K562 (cell line): ENCODE data around the gene MYO1F. TPM values are rescaled to one million over a fixed set of nuclear protein-coding genes. Genes with fewer than 3 reads are reported as not detected.

ENCODE experiments used
- EGR1 ChIP-seq: fragments of 450-650 bp; conservative IDR thresholded peaks from 2 replicates; pipeline ENCODE4 v1.6.1; 2017; ENCODE audit warnings: mild to moderate bottlenecking
- FIP1L1 ChIP-seq: fragments of 200-400 bp; formaldehyde crosslinking; IDR thresholded peaks from 2 replicates; pipeline ENCODE4 v1.6.1; 2018; ENCODE audit warnings: mild to moderate bottlenecking, low read depth, low read length; ENCODE audit not compliant: poor library complexity, severe bottlenecking
- MLLT1 ChIP-seq, 2 experiments: fragments of 450-650 bp; IDR thresholded peaks; 2 replicates each; pipeline ENCODE4 v1.6.1; 2016
- NCOA6 ChIP-seq: fragments of 450-650 bp; IDR thresholded peaks from 2 replicates; pipeline ENCODE4 v1.6.1; 2017; ENCODE audit warnings: mild to moderate bottlenecking
- UBTF ChIP-seq, 2 experiments: IDR thresholded peaks; 2 replicates each; pipeline ENCODE4 v1.6.1; 2012; ENCODE audit warnings: improper control_type of control experiment in 2 of 2, low read depth in 2 of 2, low read length in 2 of 2, borderline replicate concordance in 1 of 2
- WHSC1 ChIP-seq: IDR thresholded peaks from one replicate; pipeline ENCODE4 v1.6.1; 2012; ENCODE audit warnings: low read length, control low read depth, inconsistent platforms
- ZFX ChIP-seq: sonication (generic); formaldehyde crosslinking; IDR thresholded peaks from 2 replicates; pipeline ENCODE4 v1.8.0; 2022; ENCODE audit warnings: mild to moderate bottlenecking, missing genetic modification reagents, moderate library complexity
- ZNF444 ChIP-seq: fragments of 250-450 bp; sonication (Bioruptor Pico); IDR thresholded peaks from 2 replicates; pipeline ENCODE4 v1.4.0; 2020; ENCODE audit warnings: mild to moderate bottlenecking, moderate library complexity
- ZNF764 ChIP-seq: fragments of 250-450 bp; sonication (Bioruptor Pico); IDR thresholded peaks from 2 replicates; pipeline ENCODE4 v1.4.0; 2020; ENCODE audit warnings: low read depth, mild to moderate bottlenecking, moderate library complexity
- polyA plus RNA-seq, 8 experiments: library from polyadenylated mRNA; depleted of rRNA in 4 of 8; stranded (reverse) in 5 of 8; unstranded in 3 of 8; fragments of >200 nt; fragmentation: Nextera tagmentation in 2 of 8; fragmentation: Illumina TruSeq in 1 of 8; extraction: Ambion mirVana in 2 of 8; extraction: Trizol in 1 of 8; gene quantifications; 2 replicates each; pipeline versions ENCODE4 v1.2.1 to v1.2.3, GENCODE V29; 2011 to 2014; ENCODE audit warnings: inconsistent platforms in 1 of 8, missing spikeins in 1 of 8
- total RNA-seq, 7 experiments: library from RNA; depleted of rRNA in 6 of 7; stranded (reverse); fragments of >200 nt in 6 of 7; fragmentation: Illumina TruSeq in 2 of 7; extraction: Trizol in 2 of 7; gene quantifications; 2 replicates each; pipeline versions ENCODE4 v1.2.1 to v1.2.3, GENCODE V29; 2011 to 2021; ENCODE audit warnings: low replicate concordance in 1 of 7
- TF ChIP-seq, protein P1 (sequence below), 2 experiments: fragments of 450-650 bp; formaldehyde crosslinking in 1 of 2; IDR thresholded peaks; 2 replicates each; pipeline versions ENCODE4 v1.4.0 to v1.6.1; 2014 to 2020; ENCODE audit warnings: mild to moderate bottlenecking in 2 of 2, borderline replicate concordance in 1 of 2, low read depth in 1 of 2
- TF ChIP-seq, protein P2 (sequence below): fragments of 250-450 bp; sonication (Bioruptor Pico); IDR thresholded peaks from 2 replicates; pipeline ENCODE4 v1.5.0; 2021; ENCODE audit warnings: mild to moderate bottlenecking, borderline replicate concordance

MYO1F gene
- total and polyA plus RNA-seq, 9 of the 15 experiments (the other 6 are each of a cell fraction or from before 2014, with no cell fraction given), result 0.78 to 9.4 (median 4.3) TPM

GRCh38 chr19:8609279-8610040 is 32.2 kb upstream of the MYO1F start (continued):
- TF ChIP-seq, protein P1, sequence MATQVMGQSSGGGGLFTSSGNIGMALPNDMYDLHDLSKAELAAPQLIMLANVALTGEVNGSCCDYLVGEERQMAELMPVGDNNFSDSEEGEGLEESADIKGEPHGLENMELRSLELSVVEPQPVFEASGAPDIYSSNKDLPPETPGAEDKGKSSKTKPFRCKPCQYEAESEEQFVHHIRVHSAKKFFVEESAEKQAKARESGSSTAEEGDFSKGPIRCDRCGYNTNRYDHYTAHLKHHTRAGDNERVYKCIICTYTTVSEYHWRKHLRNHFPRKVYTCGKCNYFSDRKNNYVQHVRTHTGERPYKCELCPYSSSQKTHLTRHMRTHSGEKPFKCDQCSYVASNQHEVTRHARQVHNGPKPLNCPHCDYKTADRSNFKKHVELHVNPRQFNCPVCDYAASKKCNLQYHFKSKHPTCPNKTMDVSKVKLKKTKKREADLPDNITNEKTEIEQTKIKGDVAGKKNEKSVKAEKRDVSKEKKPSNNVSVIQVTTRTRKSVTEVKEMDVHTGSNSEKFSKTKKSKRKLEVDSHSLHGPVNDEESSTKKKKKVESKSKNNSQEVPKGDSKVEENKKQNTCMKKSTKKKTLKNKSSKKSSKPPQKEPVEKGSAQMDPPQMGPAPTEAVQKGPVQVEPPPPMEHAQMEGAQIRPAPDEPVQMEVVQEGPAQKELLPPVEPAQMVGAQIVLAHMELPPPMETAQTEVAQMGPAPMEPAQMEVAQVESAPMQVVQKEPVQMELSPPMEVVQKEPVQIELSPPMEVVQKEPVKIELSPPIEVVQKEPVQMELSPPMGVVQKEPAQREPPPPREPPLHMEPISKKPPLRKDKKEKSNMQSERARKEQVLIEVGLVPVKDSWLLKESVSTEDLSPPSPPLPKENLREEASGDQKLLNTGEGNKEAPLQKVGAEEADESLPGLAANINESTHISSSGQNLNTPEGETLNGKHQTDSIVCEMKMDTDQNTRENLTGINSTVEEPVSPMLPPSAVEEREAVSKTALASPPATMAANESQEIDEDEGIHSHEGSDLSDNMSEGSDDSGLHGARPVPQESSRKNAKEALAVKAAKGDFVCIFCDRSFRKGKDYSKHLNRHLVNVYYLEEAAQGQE (IDR thresholded peaks at IDR 0.05; ENCODE audit: borderline replicate concordance), result peak; percentile 13; the same call in 1 of the 2 replicates
- TF ChIP-seq, protein P1 (CRISPR knock-in tag; IDR thresholded peaks at IDR 0.05; ENCODE audit: low read depth), result no peak
- TF ChIP-seq ZFX (CRISPR knock-in tag) (peak; percentile 82), WHSC1 (no peak), NCOA6 (no peak), MLLT1 (IDR thresholded peaks at IDR 0.05) (peak in 1 of 2 experiments; percentile 33; a peak in 1 of 4 replicates), UBTF (IDR thresholded peaks at IDR 0.05; ENCODE audit: borderline replicate concordance in 1 of 2, low read depth in 2 of 2, low read length in 2 of 2) (0 out of 4 replicates have a peak, but pooled peaks have one; percentile 19 to 26), ZNF764 (0 out of 2 replicates have a peak, but pooled peaks have one; percentile 57), EGR1 (peak; percentile 52), FIP1L1 (no peak), ZNF444 (CRISPR knock-in tag) (0 out of 2 replicates have a peak, but pooled peaks have one; percentile 18)
- TF ChIP-seq, protein P2, sequence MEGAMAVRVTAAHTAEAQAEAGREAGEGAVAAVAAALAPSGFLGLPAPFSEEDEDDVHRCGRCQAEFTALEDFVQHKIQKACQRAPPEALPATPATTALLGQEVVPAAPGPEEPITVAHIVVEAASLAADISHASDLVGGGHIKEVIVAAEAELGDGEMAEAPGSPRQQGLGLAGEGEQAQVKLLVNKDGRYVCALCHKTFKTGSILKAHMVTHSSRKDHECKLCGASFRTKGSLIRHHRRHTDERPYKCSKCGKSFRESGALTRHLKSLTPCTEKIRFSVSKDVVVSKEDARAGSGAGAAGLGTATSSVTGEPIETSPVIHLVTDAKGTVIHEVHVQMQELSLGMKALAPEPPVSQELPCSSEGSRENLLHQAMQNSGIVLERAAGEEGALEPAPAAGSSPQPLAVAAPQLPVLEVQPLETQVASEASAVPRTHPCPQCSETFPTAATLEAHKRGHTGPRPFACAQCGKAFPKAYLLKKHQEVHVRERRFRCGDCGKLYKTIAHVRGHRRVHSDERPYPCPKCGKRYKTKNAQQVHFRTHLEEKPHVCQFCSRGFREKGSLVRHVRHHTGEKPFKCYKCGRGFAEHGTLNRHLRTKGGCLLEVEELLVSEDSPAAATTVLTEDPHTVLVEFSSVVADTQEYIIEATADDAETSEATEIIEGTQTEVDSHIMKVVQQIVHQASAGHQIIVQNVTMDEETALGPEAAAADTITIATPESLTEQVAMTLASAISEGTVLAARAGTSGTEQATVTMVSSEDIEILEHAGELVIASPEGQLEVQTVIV (CRISPR knock-in tag), result no peak
